Keratinocyte (primary cell): ENCODE measurements around the gene CEP63.

Experiments
- EZH2 ChIP-seq: IDR thresholded peaks from one replicate; pipeline ENCODE4 v1.6.1; 2012; ENCODE audit warnings: inconsistent platforms, mild to moderate bottlenecking, low read length, moderate library complexity
- TF ChIP-seq, protein P1 (sequence below), 3 experiments: IDR thresholded peaks in 1 of 3; conservative IDR thresholded peaks in 1 of 3; optimal IDR thresholded peaks in 1 of 3; 2 replicates in 2 of 3; 3 replicates in 1 of 3; pipeline versions ENCODE3 to v1.5.1; 2011; ENCODE audit warnings: low read length in 3 of 3, mild to moderate bottlenecking in 3 of 3, moderate library complexity in 2 of 3, control low read depth in 1 of 3, inconsistent platforms in 1 of 3; ENCODE audit not compliant: insufficient read depth in 2 of 3; ENCODE audit errors: extremely low read depth in 1 of 3

DNA sequence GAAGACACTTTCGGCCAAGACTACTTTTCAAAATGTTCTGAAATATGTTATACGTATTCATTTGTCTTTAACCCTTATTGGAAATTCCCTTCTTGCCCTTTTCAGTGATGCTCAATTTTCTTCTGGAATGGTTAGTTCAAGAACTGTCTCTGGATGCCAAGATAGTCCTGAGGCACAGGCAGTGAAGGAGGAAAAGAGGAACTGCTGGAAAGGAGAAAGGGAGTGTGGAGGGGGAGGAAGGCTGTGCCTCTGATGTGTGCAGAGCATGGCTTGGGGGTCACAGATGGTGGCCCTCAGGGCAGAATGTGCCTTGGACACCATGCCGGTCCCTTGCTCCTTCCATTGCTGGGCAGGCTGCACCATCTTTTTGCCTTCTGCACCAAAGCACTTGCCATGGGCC lies 73.7 kb downstream of the CEP63 start:
- TF ChIP-seq, protein P1, sequence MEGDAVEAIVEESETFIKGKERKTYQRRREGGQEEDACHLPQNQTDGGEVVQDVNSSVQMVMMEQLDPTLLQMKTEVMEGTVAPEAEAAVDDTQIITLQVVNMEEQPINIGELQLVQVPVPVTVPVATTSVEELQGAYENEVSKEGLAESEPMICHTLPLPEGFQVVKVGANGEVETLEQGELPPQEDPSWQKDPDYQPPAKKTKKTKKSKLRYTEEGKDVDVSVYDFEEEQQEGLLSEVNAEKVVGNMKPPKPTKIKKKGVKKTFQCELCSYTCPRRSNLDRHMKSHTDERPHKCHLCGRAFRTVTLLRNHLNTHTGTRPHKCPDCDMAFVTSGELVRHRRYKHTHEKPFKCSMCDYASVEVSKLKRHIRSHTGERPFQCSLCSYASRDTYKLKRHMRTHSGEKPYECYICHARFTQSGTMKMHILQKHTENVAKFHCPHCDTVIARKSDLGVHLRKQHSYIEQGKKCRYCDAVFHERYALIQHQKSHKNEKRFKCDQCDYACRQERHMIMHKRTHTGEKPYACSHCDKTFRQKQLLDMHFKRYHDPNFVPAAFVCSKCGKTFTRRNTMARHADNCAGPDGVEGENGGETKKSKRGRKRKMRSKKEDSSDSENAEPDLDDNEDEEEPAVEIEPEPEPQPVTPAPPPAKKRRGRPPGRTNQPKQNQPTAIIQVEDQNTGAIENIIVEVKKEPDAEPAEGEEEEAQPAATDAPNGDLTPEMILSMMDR (optimal IDR thresholded peaks at IDR 0.05 in 1 of 3, IDR thresholded peaks at IDR 0.05 in 1 of 3, conservative IDR thresholded peaks at IDR 0.05 in 1 of 3; ENCODE audit: extremely low read depth in 1 of 3, insufficient read depth in 2 of 3, low read length in 3 of 3) = no peak
- TF ChIP-seq EZH2 = no peak
